HG02938 (cell line): ENCODE measurements around the gene TMEM92.

ENCODE experiments used
- ATAC-seq: cut with Tn5 transposase; IDR thresholded peaks from one replicate; pipeline ENCODE4 v1.9.1; 2021; ENCODE audit warnings: mild to moderate bottlenecking, moderate library complexity; ENCODE audit not compliant: unreplicated experiment

Gene TMEM92

DNA sequence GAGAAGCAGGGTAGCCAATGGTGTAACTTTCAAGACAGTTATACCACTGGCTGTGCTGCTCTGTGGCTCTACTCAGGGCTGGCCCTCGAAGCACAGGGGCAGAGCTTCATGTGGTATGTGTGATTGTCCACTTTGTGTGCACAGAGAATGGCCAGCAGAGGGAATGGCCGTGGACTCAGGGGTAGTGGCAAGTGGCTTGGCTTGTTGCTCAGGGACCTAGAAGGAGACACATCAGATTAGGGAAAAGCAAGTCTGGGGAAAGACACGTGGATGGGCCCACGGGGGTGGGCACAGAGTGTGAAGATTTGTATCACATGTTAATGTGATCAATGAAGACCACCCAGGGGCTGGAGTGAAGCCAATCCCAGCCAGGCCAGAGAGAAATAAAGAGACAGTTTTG is 51.6 kb downstream of the TMEM92 start:
- ATAC-seq: no peak

DNA sequence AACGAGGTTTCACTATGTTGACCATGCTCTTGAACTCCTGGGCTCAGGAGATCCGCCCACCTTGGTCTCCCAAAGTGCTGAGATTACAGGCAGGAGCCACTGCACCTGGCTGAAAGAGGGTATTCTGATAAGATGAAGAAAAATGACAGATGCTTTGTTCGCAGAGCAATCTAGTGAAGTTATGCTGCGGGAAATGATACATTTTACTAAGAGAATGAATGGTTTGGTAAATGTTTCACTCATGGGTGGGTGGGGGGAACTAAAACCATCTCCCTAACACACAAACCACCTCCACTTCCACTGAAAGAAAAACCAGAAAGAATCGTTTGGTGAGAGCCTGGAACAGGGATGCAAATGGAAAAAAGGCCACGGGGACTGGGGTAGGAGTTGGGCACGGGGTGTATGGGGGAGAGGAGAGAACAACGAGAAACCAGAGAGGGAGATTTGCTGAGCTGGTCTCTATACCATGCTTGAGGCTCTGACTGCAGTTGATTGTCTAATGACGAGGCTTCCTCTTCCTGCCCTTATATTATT is 52.6 kb downstream of the TMEM92 start:
- ATAC-seq: no peak

GRCh38 chr17:50328363-50329325 is 54.4 kb downstream of the TMEM92 start:
- ATAC-seq: no peak

- ATAC-seq: no peak
Observed at GRCh38 chr17:50329716-50330115, 55.5 kb downstream of the TMEM92 start.

DNA sequence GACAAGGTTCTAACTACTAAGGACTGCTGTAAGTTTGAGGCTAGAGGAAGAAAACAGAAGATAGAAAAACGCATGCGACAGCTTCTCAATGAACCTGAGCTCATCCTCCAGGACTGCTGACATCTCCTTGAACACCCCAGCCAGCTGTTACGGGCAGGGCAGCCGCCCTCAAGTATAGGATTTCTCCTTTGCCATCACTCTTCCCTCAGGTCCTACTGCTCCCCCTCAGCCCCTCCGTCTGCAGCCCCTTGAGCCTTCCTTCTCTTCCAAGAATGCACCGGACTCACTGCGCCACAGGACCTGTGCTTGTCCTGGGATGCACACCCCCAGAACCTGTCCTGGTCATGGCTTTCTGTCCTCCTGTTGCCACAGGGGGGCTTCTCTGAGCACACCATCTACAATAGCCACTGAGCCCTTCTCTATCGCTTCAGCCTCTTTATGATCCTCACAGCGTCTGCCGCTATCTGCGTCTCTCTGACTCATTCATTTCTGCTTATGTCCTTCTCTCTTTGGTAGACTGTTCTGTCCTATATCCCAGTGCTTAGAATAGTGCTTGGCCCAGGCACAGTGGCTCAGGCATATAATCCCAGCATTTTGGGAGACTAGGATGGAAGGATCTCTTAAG is 56.0 kb downstream of the TMEM92 start:
- no peak for ATAC-seq
